GM21576 (cell line): Measurements from ENCODE around the gene GSTT2.
A peak's percentile ranks its signal among the peaks of the same experiment; 100 is the strongest.
"Not testable (repeated sequence)": the region's sequence is repeated elsewhere in the genome, so short reads cannot be mapped to it uniquely, and the experiment has no call there.

ENCODE experiments used
- ATAC-seq: cut with Tn5 transposase; IDR thresholded peaks from one replicate; pipeline ENCODE4 v1.9.1; 2021; ENCODE audit warnings: mild to moderate bottlenecking, moderate library complexity; ENCODE audit not compliant: unreplicated experiment

GSTT2 gene

GRCh38 chr22:23979557-23980240 lies at the start of gene GSTT2:
Gene GSTT2, plus strand, starts transcription at chr22:23980134.
- ATAC-seq: not testable (repeated sequence)

GRCh38 chr22:23938328-23939016 lies 41.5 kb upstream of the GSTT2 start:
- no peak for ATAC-seq

GRCh38 chr22:23939017-23939357 lies 40.9 kb upstream of the GSTT2 start:
- ATAC-seq: no peak

GRCh38 chr22:23940166-23940565 lies 39.8 kb upstream of the GSTT2 start:
- not testable (repeated sequence) for ATAC-seq

- ATAC-seq: not testable (repeated sequence)
Measured at GRCh38 chr22:23947391-23947790, 32.5 kb upstream of the GSTT2 start.

- not testable (repeated sequence) for ATAC-seq
Measured at GRCh38 chr22:23949764-23950163, 30.2 kb upstream of the GSTT2 start.

- ATAC-seq: not testable (repeated sequence)
Measured at GRCh38 chr22:23951383-23951782, 28.6 kb upstream of the GSTT2 start.

- not testable (repeated sequence) for ATAC-seq
Measured at GRCh38 chr22:23952794-23953405, 27.0 kb upstream of the GSTT2 start.

GRCh38 chr22:23953485-23953884 lies 26.4 kb upstream of the GSTT2 start:
- ATAC-seq: not testable (repeated sequence)

GRCh38 chr22:23954193-23954990 lies 25.5 kb upstream of the GSTT2 start:
- not testable (repeated sequence) for ATAC-seq

GRCh38 chr22:23954991-23955305 lies 25.0 kb upstream of the GSTT2 start:
- ATAC-seq: not testable (repeated sequence)

GRCh38 chr22:23955886-23956285 lies 24.0 kb upstream of the GSTT2 start:
- not testable (repeated sequence) for ATAC-seq

- ATAC-seq: not testable (repeated sequence)
Measured at GRCh38 chr22:23956301-23956900, 23.5 kb upstream of the GSTT2 start.

- ATAC-seq: not testable (repeated sequence)
Measured at GRCh38 chr22:23961084-23961771, 18.7 kb upstream of the GSTT2 start, which contains the start of gene GSTT2B. Gene GSTT2B, minus strand, starts transcription at chr22:23961195. Its CDS starts 64 bp downstream, at chr22:23961131.

- ATAC-seq: peak; percentile 35
Measured at GRCh38 chr22:23966094-23966493, 13.8 kb upstream of the GSTT2 start.

GRCh38 chr22:23966568-23966967 lies 13.4 kb upstream of the GSTT2 start, which contains the start of gene DDTL:
Gene DDTL, plus strand, starts transcription at chr22:23966888. Its CDS starts 27 bp downstream, at chr22:23966915.
- ATAC-seq: peak; percentile 92

- ATAC-seq: no peak
Measured at GRCh38 chr22:23969071-23969470, 10.9 kb upstream of the GSTT2 start.

- no peak for ATAC-seq
Measured at GRCh38 chr22:23970201-23970641, 9.7 kb upstream of the GSTT2 start.

GRCh38 chr22:23970816-23971486 lies 9.0 kb upstream of the GSTT2 start:
- ATAC-seq: no peak
